Ishikawa (cell line): Measurements from ENCODE around the gene ILKAP.

ENCODE experiments used
- EGR1 ChIP-seq: IDR thresholded peaks from 2 replicates; pipeline ENCODE4 v1.6.1; 2012
- REST ChIP-seq: IDR thresholded peaks from 2 replicates; pipeline ENCODE4 v1.6.1; 2012; ENCODE audit warnings: low read depth, mild to moderate bottlenecking

- TF ChIP-seq EGR1 (no peak), REST (no peak)
Measured at GRCh38 chr2:238128061-238128440, 75.4 kb downstream of the ILKAP start.
